GM19438 (cell line): ENCODE measurements around the gene TNRC18.

Experiments
- ATAC-seq: cut with Tn5 transposase; IDR thresholded peaks from one replicate; pipeline ENCODE4 v1.9.1; 2021; ENCODE audit warnings: low read depth; ENCODE audit not compliant: unreplicated experiment

TNRC18 gene

DNA sequence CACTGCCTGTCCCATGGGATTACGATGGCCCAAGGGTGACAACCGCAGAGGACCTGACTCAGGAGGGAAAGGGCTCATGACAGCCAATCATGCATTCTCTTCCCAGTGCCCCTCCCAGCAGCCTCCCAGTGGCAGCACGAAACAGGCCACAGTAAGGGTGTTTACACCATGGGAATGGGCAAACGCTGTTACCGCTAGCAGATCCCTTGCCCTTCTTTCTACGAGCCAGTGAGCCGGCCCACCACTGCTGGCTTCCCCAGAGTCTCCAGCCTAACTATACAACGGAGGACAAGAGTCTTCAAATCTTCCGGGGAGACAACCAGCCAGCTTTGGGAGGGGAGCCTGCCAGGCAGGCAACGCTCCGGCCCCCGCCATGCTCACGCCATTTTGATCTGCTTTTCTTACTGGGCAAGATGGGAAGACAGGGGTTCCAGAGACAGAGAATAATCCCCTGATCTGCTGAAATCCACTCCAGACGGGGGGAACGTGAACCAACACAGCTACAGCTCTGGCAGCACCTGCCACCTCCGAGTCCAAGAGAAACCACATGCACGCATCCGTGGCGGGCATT lies 71.1 kb downstream of the TNRC18 start:
- ATAC-seq: no peak

- ATAC-seq: no peak
Observed at GRCh38 chr7:5351507-5352265, 71.9 kb downstream of the TNRC18 start.

- no peak for ATAC-seq
Observed at GRCh38 chr7:5350600-5351385, 72.8 kb downstream of the TNRC18 start.

- no peak for ATAC-seq
Observed at GRCh38 chr7:5350174-5350463, 73.5 kb downstream of the TNRC18 start.

- no peak for ATAC-seq
Observed at GRCh38 chr7:5349437-5350173, 74.0 kb downstream of the TNRC18 start.

GRCh38 chr7:5349005-5349380 lies 74.6 kb downstream of the TNRC18 start:
- ATAC-seq: no peak

GRCh38 chr7:5348134-5349004 lies 75.3 kb downstream of the TNRC18 start:
- ATAC-seq: no peak

- ATAC-seq: no peak
Observed at GRCh38 chr7:5345671-5346070, 78.0 kb downstream of the TNRC18 start.

GRCh38 chr7:5345171-5345570 lies 78.5 kb downstream of the TNRC18 start:
- no peak for ATAC-seq

GRCh38 chr7:5344342-5344741 lies 79.3 kb downstream of the TNRC18 start:
- no peak for ATAC-seq

DNA sequence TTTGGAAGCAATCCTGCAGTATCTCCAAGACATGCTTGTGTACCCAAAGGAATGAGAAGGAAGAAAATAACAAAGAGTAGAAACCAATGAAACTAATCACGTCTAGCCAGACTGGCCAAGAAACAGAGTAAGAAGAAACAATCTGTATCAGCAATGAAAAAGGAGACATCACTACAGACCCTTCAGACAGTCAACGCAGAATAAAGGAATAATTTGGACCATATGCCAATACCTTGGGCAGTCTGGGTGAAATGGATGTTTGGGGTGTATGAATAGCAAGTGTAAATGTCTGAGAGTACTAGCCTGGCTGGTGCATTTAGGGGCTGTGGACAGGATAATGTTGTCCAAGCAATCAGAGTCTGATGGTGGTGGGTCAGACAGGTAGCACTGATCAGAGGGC lies 79.8 kb downstream of the TNRC18 start:
- no peak for ATAC-seq

DNA sequence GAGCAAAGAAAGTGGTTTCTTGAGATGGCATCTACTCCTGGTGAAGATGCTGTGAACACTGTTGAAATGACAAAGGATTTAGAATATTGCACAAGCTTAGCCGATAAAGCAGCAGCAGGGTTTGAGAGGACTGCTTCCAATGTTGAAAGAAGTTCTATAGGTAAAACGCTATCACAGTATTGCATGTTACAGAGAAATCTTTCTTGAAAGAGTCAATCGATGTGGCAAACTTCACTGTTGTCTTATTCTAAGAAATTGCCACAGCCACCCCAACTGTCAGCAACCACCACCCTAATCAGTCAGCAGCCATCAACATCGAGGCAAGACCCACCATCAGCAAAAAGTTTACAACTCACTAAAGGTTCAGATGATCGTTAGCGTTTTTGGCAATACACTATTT lies 81.0 kb downstream of the TNRC18 start:
- ATAC-seq: no peak

- no peak for ATAC-seq
Observed at GRCh38 chr7:5339955-5340354, 83.7 kb downstream of the TNRC18 start.

- ATAC-seq: no peak
Observed at GRCh38 chr7:5337047-5337446, 86.6 kb downstream of the TNRC18 start.

DNA sequence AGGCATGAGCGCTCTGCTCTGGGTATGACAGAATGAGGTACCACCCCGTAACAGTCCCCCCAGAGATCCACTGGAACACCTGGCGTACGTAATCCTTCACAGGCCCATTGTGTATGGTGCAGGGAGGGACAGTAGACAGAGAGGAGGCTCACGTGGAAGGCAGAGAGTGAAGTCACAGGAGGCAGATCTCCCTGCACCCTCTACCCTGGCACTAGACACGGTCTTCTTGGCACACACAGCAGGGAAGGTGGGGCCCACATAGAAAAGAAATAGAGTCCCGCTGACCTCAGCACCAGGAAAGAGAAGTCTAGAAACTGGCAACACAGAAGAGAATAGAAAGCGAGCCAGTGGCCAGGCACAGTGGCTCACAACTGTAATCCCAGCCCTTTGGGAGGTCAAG lies 89.0 kb downstream of the TNRC18 start:
- no peak for ATAC-seq

DNA sequence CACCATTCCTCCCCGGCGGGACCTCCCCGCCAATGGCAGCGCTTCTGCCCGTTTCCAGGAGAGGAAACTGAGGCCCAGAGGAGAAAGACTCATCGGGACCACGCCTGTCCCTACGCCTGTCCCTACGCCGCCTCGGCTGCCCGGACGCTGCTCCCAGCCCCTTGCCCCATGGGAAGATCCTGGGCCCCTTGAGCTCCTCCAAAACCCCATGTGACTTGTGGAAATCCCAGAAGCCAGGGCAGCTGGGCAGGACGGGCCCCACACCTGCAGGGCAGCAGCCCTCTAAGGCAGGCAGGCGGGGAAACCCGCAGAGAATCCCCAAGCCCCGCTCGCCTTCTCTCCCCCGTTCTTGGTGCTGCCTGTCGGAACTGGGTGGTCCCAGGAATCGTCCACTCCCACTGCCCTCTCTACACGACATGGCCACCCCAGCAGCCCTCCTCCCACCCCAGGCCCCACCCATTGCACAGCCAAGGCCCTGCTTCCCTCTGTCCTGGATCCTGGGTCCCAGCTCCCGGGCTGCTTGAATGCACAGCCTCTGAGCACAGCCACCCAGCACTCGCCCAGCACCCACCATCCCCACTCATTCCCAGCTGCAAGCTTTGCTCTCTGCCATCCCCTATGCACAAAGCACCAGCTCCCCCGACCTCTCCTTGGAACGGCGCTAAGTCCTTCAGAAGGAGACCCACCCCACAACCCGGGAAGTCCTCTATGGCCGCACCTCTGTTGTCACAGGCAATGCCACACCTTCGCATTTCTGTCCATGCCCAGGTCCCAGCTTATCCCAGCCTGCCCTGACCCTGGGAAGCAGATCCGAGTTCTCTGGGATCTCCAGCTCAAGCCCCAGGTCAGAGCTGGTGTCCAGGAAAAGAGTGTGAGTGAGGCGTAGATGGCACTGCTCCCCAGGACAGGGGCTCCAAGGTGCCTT lies 90.3 kb downstream of the TNRC18 start:
- ATAC-seq: no peak

DNA sequence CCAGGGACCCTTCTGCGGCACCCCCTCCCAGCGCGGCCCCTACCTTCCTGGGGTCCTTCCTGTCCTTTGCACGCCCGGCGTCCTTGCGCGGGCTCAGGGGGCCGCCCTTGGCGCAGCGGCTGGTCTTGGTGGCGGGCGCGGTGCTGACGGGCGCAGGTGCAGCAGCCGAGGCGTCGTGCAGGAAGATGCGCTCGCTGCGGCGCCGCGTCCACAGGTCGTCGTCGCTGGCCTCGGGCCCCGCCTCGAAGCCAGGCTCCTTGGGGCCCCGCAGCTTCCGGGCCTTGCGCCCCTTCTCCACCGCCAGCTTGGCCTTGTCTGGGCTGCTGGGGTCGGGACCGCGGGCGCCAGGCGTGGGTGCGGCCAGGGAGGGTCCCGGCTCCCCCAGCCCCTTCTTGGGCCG lies 91.1 kb downstream of the TNRC18 start:
- no peak for ATAC-seq

DNA sequence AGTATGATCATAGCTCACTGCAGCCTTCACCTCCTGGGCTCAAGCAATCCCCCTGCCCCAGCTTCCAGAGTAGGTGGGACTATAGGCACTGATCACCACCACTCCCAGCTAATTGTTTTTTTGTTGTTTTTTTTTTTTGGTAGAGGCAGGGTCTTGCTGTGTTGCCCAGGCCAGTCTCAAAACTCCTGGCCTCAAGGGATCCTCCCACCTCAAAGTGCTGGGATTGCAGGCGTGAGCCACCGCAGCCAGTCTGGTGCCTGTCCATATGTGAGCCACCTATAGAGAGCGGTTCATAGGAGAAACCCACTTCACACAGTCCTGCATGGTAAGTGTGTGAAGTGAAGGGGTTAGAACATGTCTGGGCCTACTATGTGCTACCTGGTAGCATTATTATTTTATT lies 93.3 kb downstream of the TNRC18 start:
- no peak for ATAC-seq

DNA sequence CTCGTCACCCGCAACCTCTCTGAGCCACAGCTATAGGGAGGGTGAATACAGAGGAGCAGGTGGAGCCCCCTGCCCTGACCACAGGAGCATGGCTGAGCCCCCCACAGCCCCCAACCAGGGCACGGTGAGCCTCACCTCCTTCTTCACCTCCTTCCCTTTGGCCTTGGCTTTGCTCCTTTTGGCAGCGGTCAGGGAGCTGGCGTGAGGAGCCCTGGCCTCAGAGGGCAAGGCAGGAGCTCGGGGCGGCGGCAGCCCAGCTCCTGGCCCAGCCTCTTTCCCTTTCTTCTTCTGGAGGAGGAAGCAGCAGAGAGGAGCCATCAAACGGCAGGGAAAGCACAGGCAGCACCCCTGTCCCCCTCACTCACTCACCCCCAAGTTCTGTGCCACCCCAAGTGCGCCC lies 98.7 kb downstream of the TNRC18 start:
- no peak for ATAC-seq
